Activated T-cell treated with anti-CD3 and anti-CD28 coated beads, Interleukin-2, amount 50 U/mL, for 48 hours (primary cell): Measurements from ENCODE around the gene SEC14L5.
"Not testable (repeated sequence)": the region's sequence is repeated elsewhere in the genome, so short reads cannot be mapped to it uniquely, and the experiment has no call there.

Experiments
- DNase-seq, 2 experiments: peaks; one replicate each; pipeline ENCODE4 v3.0.0-alpha.2; 2020

The SEC14L5 gene

GRCh38 chr16:5042574-5043171, 84.5 kb downstream of the SEC14L5 start:
- no peak for DNase-seq

DNA sequence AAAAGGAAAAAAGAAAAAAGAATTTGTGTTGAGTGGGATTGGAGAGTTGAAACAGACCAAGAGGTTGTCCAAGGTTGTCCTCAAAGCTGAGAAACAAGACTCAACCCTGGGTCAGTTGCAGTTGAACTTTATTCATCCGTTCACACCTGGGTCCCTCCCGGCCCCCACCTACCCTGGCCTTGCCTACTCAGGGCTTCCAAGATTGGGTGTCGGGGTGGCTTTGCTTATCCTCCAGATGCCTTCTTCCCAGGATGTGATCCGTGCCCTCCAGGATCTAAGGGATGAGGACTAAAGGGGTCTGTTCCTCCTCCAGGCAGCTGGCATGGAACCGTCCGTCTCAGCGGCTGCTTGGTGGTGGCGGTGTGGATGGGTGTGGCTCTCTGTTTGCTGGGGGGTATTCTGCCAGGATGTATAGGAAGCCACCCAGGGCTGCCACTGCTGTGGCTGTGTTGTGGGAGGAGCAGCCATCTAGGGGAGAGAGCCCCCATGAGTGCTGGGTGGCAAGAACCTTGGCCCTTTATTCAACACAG, 85.9 kb downstream of the SEC14L5 start:
- DNase-seq, result no peak

- not testable (repeated sequence) for DNase-seq
These were observed 86.5 kb downstream of the SEC14L5 start for GRCh38 chr16:5044581-5044980.

DNA sequence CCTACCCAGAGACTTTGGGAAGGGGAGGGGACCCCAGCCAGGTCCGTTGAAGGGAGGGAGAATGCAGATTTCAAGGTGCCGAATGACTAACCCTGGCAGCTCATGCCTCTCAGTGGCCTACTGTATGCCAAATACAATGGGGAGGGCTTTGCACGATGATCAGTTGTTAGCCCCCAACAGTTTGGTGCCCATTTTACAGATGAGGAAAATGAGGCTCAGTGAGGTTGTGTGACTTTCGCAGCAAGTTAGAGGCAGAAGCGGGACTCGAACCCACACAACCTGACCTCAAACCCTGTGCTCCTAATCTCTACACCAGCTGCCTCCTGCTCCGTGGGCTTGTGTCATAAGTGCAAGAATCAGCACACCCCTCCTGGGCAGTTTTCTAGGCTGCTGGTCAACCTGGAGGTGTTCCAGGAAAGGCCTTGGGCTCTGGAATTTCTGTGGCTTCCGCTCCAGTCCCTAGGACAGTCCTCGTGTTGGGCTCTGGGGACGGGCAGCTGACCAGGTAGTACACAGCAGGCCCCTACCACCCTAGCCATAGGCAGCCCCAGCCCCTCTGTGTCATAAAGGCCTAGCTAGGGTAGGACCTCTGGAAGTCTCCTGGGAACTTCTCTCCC, 87.5 kb downstream of the SEC14L5 start:
- no peak for DNase-seq

- no peak for DNase-seq
These were observed 88.8 kb downstream of the SEC14L5 start for GRCh38 chr16:5046914-5047313.

- DNase-seq, result no peak
These were observed 97.0 kb downstream of the SEC14L5 start for GRCh38 chr16:5054876-5055865.

- DNase-seq, result peak; percentile 66 to 70
These were observed 98.2 kb downstream of the SEC14L5 start for GRCh38 chr16:5056352-5056751.

- no peak for DNase-seq
These were observed 100.3 kb downstream of the SEC14L5 start for GRCh38 chr16:5058476-5058875.

DNA sequence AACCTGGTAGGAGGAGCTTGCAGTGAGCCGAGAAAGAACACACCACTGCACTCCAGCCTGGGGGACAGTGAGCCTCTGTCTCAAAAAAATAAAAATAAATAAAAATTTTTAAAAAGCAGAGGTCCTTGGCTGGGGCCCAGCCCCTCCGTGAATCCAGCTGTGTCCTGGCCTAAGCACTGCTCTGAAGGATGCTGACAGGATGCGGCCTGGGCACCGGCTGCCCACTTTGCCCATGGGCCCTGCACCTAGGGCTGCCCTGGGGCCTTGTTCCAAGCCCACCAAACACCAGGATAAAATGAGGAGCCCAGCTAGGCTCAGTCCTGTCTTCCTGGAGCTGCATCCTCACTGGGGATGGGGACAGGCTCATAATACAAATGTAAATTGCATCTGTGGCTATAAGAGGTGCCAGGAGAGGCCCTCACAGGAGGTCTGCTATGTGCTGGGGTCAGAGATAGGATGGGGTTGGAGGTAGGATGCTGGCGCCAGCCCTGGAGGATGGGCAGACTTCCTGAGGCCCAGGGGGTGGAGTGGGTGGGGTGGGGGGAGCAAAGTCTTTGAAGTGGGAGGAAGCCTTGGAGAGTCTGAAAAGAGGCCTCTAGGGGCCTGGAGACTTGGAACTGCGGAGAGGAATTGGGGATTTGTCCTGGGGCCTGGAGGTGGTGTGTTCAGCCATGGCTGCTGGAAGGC, 101.4 kb downstream of the SEC14L5 start:
- no peak for DNase-seq

DNA sequence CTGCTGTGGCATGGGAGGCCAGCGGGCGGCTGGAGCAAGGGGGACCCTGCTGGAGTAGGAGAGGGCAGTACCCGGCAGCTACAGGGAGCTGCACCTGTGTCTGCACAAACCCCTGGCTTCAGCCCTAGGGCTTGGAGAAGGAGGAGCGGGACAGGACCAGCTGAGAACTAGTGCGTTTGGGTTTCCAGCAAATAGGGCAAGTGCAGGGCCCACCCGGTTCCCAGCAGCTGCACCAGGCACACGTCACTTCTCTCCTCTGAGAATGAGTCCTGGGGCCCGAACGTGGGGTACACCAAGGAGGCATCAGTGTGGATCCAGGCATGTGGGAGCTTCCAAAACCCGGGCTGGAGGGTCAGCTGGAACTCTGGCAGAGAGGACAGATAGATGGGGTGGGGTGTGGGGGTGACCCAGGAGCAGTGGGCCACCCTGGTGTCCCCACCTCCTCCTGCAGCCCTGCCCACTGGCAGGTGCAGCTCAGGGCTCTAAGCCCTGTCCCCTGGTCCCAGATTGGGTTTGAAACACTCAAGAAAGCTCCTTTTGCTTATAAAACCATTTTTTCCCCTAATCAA, 102.0 kb downstream of the SEC14L5 start:
- no peak for DNase-seq

DNA sequence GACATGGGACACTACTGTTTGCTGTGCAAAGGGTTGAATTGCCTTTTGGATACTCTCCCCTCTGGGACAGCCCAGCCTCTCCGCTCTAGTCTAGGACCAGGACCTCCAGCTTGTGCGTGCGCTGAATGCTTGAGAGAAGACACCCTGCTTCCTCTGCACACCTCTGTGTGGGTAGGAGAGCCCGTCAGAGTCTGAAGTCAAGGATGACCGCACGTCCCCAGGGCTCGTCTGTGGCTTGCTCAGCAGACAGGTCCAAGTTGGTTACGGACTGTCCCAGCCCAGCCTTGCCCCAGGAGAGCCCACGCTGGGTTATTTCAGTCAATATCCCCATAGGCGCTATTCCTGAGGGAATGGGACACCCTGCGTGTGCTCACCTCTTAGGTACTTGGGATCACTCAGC, 103.9 kb downstream of the SEC14L5 start:
- no peak for DNase-seq

- DNase-seq, result no peak
These were observed 104.9 kb downstream of the SEC14L5 start for GRCh38 chr16:5062790-5063765.

DNA sequence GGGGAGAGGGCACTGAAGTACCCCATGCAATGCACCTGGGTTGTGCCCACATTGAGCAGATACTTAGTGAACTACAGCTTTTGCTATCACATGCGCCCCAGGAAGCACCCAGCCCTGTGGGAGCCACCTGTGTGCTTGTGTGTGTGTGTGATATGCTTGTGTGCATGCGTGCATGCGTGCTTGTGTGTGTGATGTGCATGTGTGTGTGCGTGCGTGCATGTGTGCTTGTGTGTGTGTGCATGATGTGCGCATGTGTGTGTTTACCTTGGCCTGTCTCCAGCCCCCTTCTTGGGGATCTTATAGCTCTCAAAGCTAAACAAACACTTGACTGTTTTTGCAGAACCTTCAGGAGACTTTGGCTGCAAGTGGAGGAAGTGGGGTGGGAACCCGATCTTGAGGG, 106.8 kb downstream of the SEC14L5 start:
- DNase-seq, result no peak

DNA sequence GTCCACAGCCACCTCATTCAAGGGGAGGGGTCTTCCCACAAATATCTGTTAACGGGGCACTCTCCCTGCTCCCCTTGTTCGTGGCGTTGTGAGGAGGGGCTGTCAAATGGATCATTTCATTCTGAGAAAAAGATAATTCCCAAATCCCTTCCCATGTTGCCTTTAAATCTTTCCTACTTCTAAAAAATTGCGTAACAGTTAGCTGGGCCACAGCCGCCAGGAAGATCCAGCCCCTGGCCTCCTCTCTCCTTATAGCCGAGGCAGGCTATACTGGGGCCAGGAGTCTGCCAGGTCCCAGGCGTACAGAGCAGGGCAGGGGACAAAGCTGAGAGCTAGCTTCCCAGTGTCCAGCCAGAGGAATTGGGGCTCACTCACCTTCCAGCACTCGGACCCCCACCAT, 107.2 kb downstream of the SEC14L5 start:
- DNase-seq, result no peak

- no peak for DNase-seq
These were observed 107.7 kb downstream of the SEC14L5 start, which contains the start of gene C16orf89 for GRCh38 chr16:5065813-5066212. TSS of gene C16orf89 (minus strand) at chr16:5065956. CDS start at chr16:5065908, 48 bp downstream.

DNA sequence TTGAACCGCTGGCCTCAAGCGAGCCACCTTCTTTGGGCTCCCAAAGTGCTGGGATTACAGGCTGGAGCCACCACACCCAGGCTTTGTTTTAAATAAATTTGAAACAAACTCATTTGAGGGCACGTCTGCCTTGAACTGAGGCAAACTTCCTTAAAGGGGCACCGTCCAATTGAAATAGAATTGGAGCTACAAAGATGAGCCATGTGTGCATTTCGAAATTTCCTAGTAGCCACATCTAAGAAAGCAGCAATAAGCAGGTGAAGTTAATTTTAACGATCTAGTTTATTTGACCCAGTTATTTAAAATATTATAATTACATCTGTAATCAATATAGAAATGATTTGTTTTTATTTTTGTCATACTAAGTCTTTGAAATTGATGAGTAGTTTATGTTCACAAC, 108.4 kb downstream of the SEC14L5 start:
- DNase-seq, result no peak
